NCI-H2171 treated with DMSO at 0.1 percent for 48 hours (cell line): ENCODE results near the gene DCUN1D2.
"Not testable (repeated sequence)": the region's sequence is repeated elsewhere in the genome, so short reads cannot be mapped to it uniquely, and the experiment has no call there.

Experiments used
- DNase-seq: peaks from one replicate; lab custom pipeline; 2025; lab: John Stamatoyannopoulos, UW

Gene DCUN1D2

DNA sequence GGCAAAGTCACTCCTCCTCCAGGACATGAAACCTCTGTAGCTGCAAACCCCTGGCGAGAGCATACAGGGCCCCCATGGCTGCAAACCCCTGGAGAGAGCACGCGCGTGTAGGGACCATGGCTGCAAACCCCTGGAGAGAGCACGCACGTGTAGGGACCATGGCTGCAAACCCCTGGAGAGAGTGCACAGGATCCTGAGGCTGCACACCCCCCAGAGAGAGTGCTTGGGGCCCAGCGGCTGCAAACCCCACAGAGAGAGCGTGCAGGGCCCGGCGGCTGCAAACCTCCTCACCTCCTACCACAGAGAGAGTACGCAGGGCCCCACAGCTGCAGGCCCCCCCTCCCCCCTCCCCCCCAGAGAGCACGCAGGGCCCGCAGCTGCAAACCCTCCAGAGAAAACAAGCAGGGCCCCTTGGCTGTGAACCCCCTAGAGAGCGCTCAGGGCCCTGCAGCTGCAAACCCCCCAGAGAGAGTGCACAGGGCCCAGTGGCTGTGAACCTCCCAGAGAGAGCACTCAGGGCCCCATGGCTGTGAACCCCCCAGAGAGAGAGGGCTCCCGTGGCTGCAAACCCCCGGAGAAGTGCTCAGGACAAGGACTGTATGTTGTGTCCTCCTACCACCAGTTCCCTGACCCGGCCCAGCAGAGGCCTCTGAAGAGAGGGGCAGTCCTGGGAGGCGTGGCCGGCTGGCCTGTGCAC, 44.6 kb downstream of the DCUN1D2 start:
- DNase-seq, result no peak

DNA sequence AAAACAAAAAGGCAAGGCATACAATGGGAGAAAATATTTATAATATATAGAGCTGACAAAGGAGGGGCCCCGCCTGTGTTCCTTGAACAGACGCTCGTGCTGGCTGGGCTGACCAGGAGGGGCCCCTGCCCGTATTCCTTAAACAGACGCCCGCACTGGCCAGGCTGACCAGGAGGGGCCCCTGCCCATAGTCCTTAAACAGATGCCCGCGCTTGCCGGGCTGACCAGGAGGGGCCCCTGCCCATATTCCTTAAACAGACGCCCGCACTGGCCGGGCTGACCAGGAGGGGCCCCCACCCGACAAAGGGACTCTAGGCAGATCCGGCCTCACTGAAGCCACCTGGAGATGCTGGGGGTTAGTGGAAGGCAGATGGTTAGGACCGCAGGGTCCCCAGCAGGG, 46.5 kb downstream of the DCUN1D2 start:
- DNase-seq, result no peak

DNA sequence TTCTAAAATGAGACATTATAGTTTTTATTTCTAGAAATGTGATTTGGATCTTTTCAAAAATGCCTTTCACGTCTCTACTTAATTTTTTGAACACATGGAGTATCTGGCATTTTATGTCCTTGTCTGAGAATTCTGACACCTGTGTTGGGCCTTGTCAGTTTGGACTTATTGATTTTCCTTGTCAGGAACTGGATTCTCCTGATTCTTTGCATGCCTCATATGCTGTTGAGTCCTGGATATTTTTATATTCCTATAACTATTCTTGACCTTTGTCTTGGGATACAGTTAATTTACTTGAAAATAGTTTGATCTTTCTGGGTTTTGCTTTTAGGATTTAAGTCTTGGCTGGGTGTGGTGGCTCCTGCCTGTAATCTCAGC, 47.5 kb downstream of the DCUN1D2 start:
- no peak for DNase-seq

DNA sequence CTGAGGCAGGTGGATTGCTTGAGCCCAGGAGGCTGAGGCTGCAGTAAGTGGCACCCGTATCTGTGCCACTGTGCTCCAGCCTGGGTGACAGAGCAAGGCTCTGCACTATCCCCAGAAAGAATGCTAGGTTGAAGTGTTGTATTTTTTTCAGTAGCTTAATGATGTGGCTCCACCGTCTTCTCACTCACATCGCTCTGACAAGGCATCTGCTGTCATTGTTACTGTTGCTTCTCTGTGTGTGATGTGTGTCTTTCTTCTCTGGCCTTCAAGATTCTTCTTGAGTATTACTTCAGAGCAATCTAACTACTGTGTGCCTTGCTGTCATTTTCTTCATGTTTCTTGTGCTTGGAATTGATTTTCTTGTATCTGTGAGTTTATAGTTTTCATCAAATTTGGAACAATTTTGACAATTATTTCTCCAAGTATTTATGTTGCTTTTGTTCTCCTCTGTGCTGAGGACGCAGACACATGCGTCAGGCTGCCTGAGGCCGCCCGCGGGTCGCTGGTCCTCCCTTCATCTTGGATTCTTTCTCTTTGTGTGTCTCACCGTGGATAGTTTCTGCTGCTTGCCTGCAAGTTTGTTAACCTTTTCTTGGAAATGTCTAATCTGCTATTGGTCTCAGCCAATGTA, 48.0 kb downstream of the DCUN1D2 start:
- no peak for DNase-seq

DNA sequence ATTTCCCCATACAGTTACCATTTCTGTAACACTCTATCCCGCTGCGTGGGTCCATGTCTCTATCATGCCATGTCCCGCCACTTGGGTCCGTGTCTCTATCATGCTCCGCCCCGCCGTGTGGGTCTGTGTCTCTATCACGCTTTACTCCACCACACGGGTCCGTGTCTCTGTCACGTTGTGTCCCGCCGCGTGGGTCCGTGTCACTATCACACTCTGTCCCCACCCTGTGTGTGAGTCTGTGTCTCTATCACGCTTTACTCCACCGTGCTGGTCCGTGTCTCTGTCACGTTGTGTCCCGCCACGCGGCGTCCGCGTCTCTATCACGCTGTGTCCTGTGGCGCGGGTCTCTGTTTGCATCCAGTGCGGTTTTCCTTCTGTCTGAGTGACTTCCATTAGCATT, 48.9 kb downstream of the DCUN1D2 start:
- DNase-seq, result no peak

DNA sequence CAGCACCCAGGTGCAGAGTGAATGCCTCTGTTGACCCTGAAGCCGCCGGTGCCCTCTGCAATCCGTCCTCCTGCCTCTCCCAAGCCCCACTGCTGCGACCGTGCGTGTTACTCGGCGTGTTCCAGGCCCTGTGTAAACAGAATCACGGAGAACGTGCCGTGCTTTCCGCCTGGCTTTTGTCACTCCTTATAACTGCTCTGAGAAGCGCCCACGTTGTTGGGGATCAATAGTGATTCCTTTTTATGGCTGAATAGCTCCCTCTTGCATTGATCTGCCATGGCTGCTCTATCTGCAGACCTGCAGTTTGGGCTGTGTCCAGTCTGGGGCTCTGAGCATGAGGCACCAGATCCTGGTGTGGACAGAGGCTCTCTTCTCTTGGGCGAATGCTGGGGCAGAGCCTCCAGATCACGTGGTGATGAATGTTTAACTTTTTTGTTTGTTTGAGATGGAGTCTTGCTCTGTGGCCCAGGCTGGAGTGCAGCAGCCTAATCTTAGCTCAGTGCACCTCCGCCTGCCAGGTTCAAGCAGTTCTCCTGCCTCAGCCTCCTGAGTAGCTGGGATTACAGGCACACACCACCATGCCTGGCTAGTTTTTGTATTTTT, 53.0 kb downstream of the DCUN1D2 start:
- no peak for DNase-seq

DNA sequence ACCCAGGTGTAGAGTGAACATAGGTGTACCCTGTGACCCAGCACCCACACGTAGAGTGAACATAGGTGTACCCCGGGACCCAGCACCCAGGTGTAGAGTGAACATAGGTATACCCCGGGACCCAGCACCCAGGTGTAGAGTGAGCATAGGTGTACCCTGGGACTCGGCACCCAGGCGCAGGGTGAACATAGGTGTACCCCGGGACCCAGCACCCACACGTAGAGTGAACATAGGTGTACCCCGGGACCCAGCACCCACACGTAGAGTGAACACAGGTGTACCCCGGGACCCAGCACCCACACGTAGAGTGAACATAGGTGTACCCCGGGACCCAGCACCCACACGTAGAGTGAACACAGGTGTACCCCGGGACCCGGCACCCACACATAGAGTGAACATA, 53.6 kb downstream of the DCUN1D2 start:
- DNase-seq, result not testable (repeated sequence)

DNA sequence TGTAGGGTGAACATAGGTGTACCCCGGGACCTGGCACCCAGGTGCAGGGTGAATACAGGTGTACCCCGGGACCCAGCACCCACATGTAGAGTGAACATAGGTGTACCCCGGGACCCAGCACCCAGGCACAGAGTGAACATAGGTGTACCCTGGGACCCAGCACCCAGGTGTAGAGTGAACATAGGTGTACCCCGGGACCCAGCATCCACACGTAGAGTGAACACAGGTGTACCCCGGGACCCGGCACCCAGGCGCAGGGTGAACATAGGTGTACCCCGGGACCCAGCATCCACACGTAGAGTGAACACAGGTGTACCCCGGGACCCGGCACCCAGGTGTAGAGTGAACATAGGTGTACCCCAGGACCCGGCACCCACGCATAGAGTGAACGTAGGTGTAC, 54.6 kb downstream of the DCUN1D2 start:
- DNase-seq, result not testable (repeated sequence)

DNA sequence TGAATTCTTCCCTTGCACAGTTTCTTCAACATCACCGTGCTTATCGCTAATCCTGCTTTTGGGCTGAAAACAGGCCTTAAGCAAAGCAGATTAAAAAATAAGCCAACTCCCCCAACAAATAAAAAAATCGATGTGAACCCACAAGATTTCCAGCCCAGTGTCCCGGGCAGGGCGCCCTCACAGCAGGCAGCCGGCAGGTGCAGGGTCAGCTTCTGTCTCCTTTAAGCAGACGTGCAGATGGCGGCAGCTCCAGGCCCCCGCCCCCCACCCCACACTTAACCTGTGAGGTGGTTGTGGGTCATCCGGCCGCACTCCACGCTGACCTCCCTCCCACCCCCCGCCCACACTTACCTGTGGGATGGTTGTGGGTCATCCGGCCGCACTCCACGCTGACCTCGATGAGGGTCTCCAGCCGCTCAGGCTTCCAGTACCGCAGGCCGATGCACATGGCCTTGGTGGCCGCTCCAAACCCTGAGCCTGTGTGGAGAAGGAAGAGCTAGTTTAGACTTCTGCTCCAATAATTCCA, 57.1 kb downstream of the DCUN1D2 start:
- DNase-seq, result no peak

DNA sequence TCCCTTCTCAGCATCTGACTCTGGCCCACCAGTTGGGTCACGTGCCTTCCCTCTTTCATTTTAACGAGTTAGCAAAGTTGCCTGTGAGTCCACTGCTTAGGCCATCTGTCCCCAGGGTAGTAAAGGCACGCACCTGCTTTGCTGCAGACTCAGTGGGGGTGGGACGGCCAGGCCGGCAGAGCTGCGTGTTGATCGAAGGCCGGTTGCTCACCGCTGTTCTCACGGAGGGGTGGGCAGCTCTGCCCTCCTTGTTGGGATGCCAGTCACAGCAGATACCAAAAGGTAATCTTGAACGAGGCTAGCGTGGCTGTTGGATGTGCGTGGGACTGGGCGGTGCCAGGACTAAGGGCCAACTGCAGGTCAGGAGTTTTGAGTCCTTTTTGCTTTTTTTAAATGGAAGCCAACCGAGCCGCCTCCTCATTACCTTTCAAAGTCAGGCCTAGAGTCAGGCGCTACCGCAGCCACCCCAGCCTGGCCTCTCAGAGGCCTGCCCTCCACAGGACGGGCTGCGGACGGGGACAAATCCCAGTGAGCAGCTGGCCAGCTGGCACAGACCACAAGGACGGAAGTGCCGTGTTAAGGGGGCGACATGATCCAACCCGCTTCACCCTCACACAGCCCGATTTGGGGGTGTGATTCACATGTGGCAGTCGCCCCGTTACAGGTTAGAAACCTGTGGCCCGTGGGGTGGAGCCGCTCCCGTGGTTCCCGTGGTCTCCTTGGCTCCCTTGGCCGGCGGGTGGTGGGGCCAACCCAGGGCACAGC, 57.8 kb downstream of the DCUN1D2 start:
- DNase-seq, result no peak

DNA sequence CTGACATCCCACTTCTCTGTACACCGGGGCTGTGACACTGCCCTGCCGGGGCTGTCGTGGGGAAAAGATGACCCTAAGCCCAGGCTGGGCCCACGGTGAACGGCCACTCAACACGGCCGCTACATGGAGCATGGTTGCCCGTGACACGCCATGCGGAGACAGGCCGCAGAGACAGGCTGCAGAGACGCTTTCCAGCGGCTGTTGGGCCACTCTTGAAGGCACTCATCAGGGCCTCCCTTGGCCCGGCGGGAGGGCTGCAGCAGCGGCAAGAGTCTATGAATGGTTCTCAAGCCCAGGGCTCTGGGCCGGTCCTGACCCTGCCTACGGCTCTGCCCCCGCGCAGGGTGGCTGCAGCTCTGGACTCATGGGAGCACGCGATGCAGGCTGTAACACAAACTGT, 59.3 kb downstream of the DCUN1D2 start:
- no peak for DNase-seq

DNA sequence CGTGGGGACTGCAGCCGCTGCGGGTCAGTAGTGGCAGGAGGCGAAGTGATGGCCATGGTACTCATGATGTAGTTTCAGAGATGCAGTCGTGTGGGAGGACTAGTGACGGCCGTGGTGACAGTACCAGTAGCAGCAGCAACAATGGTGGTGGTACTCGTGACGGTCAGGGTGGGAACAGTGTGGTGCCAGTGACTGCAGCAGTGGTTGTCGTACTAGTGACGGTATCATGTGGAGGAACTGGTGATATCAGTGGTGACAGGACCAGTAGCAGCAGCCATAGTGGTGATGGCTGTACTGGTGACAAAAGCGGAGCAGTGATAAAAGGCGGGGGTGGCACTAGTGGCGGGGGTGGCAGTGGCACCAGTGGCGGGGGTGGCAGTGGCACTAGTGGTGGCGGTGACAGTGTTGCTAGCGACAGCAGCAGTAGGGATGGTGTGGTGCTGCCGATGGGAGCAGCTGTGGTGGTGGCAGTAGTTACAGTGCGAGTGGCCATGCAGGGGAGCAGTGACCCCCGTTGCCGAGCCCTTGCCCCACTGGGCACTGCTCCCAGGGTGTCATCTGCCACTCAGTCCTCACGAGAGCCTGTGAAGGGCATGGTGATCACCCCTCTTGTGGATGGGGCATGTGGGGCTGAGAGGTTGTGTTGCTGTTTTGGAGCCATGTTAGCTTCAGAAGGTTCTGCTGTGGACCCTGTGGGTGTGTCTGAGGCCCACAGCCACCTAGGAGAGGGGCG, 60.0 kb downstream of the DCUN1D2 start:
- DNase-seq, result no peak

DNA sequence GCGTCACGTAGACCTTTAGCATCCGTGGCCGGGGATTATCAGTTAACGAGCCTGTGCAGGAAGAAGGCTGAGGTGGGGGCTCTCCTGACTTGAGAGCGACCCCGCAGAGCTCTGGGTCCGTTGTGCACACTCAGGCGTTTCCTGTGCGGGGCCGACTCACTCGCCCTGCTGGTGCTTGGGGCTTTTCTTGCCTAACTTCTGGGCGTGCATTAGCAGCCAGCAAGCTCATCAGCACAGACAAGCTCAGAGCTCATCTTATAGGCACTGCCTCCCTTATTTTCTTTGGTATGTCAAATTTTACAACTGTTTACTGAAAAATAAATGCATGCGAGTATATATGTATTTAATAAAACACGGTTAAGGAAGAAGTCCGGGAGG, 60.9 kb downstream of the DCUN1D2 start:
- DNase-seq, result no peak

DNA sequence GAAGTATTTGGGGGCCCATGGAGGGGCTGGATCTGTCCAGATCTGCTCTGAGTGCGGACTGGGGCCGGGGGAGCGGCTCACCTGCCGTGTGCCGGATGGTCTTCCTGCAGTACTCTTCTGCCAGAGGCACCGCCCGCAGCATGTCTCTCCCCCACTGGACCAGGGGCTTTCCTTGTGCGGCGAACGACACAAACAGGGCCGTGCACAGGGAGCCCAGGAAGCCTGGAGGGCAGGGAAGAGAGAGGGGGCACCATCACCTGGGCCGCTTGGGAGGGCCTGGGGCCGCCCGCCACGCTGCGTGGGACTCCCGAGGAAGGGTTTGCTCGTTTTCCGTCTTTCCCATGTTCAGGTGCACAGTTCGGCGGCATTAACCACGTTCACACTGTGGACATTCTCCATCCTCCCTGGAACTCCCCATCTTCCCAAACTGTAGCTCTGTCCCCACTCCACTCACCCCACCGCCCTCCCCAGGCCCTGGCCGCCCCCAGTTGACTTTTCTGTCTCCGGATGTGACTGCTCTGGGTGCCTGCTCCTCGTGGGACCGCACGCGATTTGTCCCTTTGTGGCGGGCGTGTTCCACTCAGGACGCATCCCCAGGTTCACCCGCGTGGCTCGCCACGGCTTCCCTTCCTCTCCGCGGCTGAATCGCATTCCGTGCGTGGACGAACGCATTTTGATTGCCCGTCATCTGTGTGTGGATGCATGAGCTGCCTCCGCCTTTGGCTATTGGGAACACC, 61.5 kb downstream of the DCUN1D2 start:
- no peak for DNase-seq

DNA sequence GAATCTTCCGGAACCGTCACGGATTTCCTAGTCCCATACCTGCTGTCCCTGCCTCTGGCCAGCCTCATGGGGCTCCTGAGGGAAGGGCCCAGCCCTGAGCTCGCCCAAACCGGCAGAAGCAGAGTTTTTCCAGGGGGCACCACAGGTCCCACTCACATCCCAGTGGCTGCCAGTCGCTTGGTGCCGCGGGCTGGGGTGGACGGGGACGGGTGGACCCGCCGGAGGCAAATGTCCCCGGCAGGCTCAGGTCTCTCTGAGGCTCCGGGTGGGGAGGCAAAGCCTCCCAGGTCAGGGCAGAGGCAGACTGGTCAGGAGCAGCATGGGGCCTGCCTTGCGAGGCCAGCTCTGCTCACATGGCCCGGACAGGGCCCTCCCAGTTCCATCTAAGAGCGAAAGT, 62.0 kb downstream of the DCUN1D2 start:
- no peak for DNase-seq

DNA sequence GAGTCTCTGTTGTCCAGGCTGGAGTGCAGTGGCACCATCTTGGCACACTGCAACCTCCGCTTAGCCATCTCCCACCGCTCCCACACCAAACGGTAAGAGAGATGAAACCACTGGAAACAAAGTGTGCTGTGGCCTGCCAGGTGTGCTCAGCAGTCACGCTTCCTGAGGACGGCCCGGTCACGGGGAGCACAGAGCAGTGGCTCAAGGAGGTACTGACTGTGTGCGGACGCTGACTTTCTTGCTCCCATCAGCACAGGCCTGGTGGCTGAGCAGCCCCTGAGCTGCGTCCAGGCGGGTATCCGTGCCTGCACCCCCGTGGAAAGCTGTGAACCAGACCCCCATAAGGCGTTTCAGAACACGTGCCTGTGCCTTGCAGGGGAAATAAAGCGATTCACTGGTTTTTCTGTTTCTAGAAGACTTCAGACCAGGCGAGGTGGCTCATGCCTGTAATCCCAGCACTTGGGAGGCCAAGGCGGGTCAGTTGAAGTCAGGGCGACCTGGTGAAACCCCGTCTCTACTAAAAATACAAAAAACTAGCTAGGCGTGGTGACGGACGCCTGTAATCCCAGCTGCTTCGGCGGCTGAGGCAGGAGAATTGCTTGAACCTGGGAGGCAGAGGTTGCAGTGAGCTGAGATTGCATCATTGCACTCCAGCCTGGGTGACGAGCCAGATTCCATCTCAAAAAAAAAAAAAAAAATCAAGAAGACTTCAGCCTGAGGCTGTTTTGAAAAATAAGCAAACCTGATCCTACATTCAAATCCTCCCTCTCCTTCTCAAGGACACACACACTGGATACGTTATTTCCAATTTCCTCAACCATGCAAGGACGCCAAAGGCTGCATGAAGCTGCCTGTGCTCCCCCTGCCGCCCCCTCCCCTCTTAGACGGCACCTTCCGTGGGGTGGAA, 62.7 kb downstream of the DCUN1D2 start:
- no peak for DNase-seq

DNA sequence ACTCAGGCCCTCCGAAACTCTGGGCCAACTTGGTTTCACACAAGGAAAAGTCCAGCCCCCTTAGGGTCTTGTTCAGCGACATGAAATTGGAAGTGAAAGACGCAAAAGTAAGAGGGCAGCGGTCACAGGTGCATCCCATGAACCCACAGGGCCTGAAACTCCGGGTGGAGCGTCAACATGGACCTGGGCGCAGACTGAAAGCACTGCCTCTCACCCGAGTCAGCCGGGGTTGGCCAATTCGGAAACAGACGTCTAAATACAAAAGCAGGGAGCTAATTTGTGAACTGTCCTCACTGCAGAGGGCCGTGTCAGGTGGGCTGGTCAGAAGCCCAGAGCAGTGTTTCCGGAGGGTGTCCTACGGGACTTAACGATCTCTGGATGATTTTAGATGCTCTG, 63.9 kb downstream of the DCUN1D2 start:
- no peak for DNase-seq

DNA sequence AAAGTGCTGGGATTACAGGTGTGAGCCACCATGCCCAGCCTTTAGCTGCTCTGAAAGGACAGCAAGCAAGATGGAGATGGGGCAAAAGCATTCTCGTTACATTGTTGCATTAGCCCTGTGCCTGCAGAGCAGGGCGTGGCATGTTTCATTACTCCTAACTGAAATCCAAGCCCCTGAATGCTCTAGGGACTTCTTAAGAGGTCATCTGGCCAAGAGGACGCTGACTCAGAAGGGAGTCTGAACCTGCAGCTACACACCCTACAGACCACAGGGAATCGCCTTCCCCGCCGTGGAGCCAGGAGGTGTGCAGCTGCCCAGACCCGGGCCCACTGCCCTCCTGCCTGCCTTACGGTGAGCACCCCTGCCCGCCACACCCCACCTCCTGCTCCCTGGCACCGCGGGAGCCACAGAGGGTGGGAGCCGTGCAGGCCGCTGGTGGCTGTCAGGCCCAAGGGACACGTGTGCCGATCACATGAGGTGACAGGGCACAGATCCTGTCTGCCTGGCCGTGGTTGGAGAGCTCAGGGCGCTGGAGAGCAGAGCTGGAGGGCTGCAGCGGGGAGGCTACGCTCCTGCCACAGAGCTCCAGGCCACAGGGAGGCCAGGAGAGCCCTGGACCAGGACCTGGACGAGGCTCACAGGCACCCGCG, 64.4 kb downstream of the DCUN1D2 start:
- no peak for DNase-seq

DNA sequence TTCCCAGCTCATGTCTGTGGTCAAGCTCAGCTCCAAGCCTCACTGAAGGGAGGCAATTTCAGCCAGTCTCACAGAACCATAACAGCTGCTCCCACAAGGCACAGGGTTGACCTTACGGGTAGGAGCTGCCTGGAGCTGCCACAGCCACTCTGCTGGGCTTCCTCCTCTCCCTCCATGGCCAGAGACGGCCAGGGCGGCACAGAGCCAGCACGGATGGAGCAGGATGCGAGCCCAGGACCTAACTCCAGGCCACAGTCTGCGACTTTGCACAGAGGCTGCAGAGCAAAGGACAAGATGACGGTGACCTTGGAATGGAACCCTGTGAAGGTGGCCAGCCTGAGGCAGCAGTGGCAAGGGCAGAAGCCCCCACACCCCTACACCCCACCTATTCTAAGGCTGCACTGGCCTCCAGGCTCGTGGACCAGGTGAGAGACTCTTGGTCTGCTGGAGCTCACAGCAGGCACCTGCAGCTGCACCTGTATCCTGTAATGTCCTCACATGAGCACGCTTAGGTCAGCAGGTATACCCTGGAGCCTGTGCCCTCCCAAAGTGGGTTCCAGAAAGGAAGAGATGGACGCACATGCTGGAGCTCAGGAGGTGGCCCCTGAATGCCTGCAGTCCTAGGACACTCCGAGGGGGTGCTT, 66.9 kb downstream of the DCUN1D2 start:
- DNase-seq, result no peak
